Muscle layer of colon (tissue), 2 donors: Measurements from ENCODE around the gene WFDC8.

Source experiments
- H3K27ac ChIP-seq: one replicate; pipeline ENCODE4 v1.7.0; 2013; ENCODE audit warnings: low read depth, mild to moderate bottlenecking, low read length, moderate library complexity
- H3K27me3 ChIP-seq, 2 donors: one replicate each; pipeline ENCODE4 v1.7.0; 2013; ENCODE audit warnings: low read length in 2 of 2, mild to moderate bottlenecking in 2 of 2; ENCODE audit not compliant: insufficient read depth in 2 of 2, control insufficient read depth in 1 of 2
- H3K36me3 ChIP-seq: one replicate; pipeline ENCODE4 v1.7.0; 2013; ENCODE audit warnings: mild to moderate bottlenecking, low read length; ENCODE audit not compliant: insufficient read depth
- H3K4me1 ChIP-seq: one replicate; pipeline ENCODE4 v1.7.0; 2013; ENCODE audit warnings: mild to moderate bottlenecking, low read length; ENCODE audit not compliant: insufficient read depth
- H3K4me3 ChIP-seq, 2 donors: one replicate each; pipeline ENCODE4 v1.7.0; 2013; ENCODE audit warnings: low read length in 2 of 2, low read depth in 1 of 2, mild to moderate bottlenecking in 1 of 2, moderate library complexity in 1 of 2
- H3K9ac ChIP-seq: one replicate; pipeline ENCODE4 v1.7.0; 2013; ENCODE audit warnings: low read length
- H3K9me3 ChIP-seq: one replicate; pipeline ENCODE4 v1.7.0; 2013; ENCODE audit warnings: mild to moderate bottlenecking, low read length
- donor health status: abdominal sarcoma.
- donor health status: Adenocarcinoma of cecum.

WFDC8 gene

DNA sequence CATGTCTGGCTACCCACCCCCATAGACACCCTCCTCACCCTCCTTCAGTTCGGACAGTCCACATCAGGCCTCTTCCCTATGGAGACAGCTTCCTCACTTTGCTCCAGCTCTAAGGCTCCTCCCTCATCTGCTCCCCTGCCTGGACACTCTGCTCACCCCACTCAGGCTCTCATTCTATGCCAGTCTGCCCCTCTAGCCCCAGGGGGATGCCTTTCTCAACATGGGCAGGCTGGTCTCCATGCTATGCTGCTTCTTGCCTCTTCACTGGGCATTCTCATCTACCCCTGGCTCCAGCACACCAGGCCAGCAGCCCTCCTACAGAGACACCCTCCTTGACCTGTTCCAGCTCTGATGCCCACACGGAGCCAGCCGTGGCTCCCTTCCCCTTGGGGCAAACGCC is at the start of gene WFDC8:
TSS of gene WFDC8 (minus strand) at position 101 of the 400 bp plus-strand sequence. CDS start at position 64, 37 bp downstream.
- no peaks in the 10 kb centered on the region for H3K36me3 ChIP-seq
- no peaks in the 10 kb centered on the region for H3K9me3 ChIP-seq
- no peak within 1 kb of the TSS for H3K27ac ChIP-seq
- H3K27me3 ChIP-seq: no peaks in the 10 kb centered on the region
- no peak within 1 kb of the TSS for H3K4me3 ChIP-seq
- no peak within 1 kb of the TSS for H3K9ac ChIP-seq
- no peaks in the 10 kb centered on the region for H3K4me1 ChIP-seq

DNA sequence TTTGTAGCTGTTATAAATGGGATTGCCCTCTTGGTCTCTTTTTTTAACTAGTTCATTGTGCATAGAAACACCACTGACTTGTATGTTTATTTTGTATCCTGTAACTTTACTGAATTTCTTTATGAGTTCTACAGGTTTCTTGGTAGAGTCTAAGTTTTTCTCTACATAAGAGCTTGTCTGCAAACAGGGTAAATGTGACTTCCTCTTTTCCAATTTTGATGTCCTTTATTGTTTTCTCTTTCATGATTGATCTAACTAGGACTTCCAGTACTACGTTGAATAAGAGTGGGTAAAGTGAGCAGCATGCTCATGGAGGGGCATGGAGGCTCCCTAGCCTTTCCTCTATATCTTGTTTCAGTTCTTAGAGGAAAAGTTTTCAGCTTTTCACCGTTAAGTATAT is 47.5 kb upstream of the WFDC8 start:
- Histone ChIP-seq H3K27ac (no peak overlapping the region), H3K27me3 (no peaks in the 10 kb centered on the region), H3K4me1 (no peaks in the 10 kb centered on the region), H3K36me3 (no peaks in the 10 kb centered on the region), H3K9ac (no peak overlapping the region), H3K9me3 (no peaks in the 10 kb centered on the region), H3K4me3 (no peak overlapping the region)

GRCh38 chr20:45621593-45621992 is 42.5 kb upstream of the WFDC8 start:
- no peak overlapping the region for H3K27ac ChIP-seq

GRCh38 chr20:45617591-45617990 is 38.5 kb upstream of the WFDC8 start:
- H3K27ac ChIP-seq: no peak overlapping the region
- no peaks in the 10 kb centered on the region for H3K9me3 ChIP-seq
- H3K9ac ChIP-seq: no peak overlapping the region
- H3K4me1 ChIP-seq: no peaks in the 10 kb centered on the region
- no peaks in the 10 kb centered on the region for H3K36me3 ChIP-seq
- H3K4me3 ChIP-seq: no peak overlapping the region
- no peaks in the 10 kb centered on the region for H3K27me3 ChIP-seq

More at GRCh38 chr20:45621593-45621992, 42.5 kb upstream of the WFDC8 start:
- Histone ChIP-seq H3K4me3 (no peak overlapping the region), H3K36me3 (no peaks in the 10 kb centered on the region), H3K27me3 (no peaks in the 10 kb centered on the region), H3K4me1 (no peaks in the 10 kb centered on the region), H3K9ac (no peak overlapping the region), H3K9me3 (no peaks in the 10 kb centered on the region)

GRCh38 chr20:45612314-45612713 is 33.2 kb upstream of the WFDC8 start:
- no peak overlapping the region for H3K4me3 ChIP-seq
- H3K9me3 ChIP-seq: no peaks in the 10 kb centered on the region
- no peaks in the 10 kb centered on the region for H3K27me3 ChIP-seq
- no peaks in the 10 kb centered on the region for H3K4me1 ChIP-seq
- no peaks in the 10 kb centered on the region for H3K36me3 ChIP-seq
- H3K27ac ChIP-seq: no peak overlapping the region
- H3K9ac ChIP-seq: no peak overlapping the region

DNA sequence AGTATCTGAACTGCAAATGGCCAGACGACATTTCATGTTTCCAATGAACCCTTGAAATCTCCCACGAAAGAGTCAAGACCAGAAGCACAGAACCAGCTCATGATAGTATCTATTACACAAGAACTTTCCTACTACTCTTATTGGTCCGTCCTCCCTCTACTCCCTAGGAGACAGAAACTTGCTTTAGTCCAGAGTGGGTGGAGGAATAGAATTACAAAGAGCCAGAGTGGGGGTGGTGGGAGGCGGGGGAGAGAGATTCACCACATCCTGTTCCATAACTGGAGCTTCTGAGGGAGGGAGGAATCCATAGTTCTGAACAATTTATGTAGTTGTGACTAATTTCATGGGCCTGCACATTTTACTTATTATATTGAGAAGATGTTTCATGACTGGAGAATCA is 32.0 kb upstream of the WFDC8 start:
- H3K9me3 ChIP-seq: peaks cover 4% of the 10 kb centered on the region
- no peaks in the 10 kb centered on the region for H3K36me3 ChIP-seq
- no peak overlapping the region for H3K4me3 ChIP-seq
- H3K4me1 ChIP-seq: no peaks in the 10 kb centered on the region
- H3K9ac ChIP-seq: no peak overlapping the region
- H3K27ac ChIP-seq: no peak overlapping the region
- H3K27me3 ChIP-seq: no peaks in the 10 kb centered on the region

- H3K4me3 ChIP-seq: no peak overlapping the region
- H3K27me3 ChIP-seq: no peaks in the 10 kb centered on the region
- no peak overlapping the region for H3K9ac ChIP-seq
- H3K4me1 ChIP-seq: no peaks in the 10 kb centered on the region
- H3K27ac ChIP-seq: no peak overlapping the region
- peaks cover 4% of the 10 kb centered on the region for H3K9me3 ChIP-seq
- H3K36me3 ChIP-seq: no peaks in the 10 kb centered on the region
Observed at GRCh38 chr20:45607810-45608209, 28.7 kb upstream of the WFDC8 start.

DNA sequence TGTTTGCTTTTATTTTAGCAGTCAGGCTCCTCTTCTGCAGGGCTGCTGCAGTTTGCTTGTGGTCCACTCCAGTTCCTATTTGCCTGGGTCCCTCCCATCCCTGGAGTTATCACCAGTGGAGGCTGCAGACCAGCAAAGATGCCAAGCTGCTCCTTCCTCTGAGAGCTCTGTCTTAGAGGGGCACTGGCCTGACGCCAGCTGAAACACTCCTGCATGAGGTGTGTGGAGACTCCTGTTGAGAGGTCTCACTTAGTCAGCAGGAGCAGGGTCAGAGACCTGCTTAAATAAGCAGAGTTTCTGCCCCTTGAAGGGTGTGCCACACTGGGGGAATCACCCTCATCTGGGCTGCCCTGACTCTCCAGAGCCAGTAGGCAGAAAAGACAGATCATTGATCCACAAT is 16.2 kb upstream of the WFDC8 start:
- Histone ChIP-seq H3K27me3 (no peaks in the 10 kb centered on the region), H3K9me3 (no peaks in the 10 kb centered on the region), H3K4me1 (no peaks in the 10 kb centered on the region), H3K36me3 (no peaks in the 10 kb centered on the region), H3K9ac (no peak overlapping the region), H3K4me3 (no peak overlapping the region), H3K27ac (no peak overlapping the region)

DNA sequence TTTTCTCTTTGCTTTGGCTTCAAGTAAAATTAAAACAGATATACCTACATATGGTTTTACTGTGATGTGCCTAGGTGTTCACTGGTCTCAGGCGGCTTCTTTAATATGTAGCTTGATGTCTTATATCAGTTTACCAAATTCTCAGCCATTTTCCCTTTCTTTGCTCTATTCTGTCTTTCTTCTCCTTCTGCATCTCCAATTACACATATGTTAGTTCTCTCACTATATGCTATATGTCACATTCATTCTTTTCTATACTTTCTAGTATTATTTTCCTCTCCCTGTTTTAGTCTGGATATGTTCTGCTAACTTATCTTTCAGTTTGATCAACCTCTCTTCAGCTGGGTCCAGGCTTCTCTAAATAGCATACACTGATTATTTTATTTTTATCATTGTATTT is 14.4 kb upstream of the WFDC8 start:
- Histone ChIP-seq H3K36me3 (no peaks in the 10 kb centered on the region), H3K9ac (no peak overlapping the region), H3K4me3 (no peak overlapping the region), H3K9me3 (no peaks in the 10 kb centered on the region), H3K4me1 (no peaks in the 10 kb centered on the region), H3K27me3 (no peaks in the 10 kb centered on the region), H3K27ac (no peak overlapping the region)

DNA sequence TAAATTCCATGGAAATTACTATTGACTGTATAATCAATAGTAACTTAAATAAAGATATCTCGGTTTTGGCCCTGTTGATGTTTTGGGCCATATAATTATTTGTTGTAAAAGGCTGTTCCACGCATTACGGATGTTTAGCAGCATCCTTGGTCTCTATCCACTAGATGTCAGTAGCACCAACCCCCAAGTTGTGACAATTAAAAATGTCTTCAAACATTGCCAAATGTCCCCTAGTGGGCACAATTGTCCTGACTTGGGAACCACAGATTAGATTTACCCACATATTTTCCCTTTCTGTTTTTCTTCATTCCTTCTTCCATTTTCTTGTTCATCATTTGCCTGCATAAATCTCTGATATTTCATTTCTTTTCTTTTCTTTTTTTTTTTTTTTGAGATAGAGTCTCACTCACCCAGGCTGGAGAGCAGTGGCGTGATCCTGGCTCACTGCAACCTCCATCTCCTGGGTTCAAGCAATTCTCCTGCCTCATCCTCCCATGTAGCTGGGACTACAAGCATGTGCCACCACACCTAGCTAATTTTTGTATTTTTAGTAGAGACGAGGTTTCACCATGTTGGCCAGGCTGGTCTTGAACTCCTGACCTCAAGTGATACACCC is 13.6 kb upstream of the WFDC8 start:
- Histone ChIP-seq H3K9ac (no peak overlapping the region), H3K36me3 (no peaks in the 10 kb centered on the region), H3K9me3 (no peaks in the 10 kb centered on the region), H3K4me3 (no peak overlapping the region), H3K27me3 (no peaks in the 10 kb centered on the region), H3K27ac (no peak overlapping the region), H3K4me1 (no peaks in the 10 kb centered on the region)

DNA sequence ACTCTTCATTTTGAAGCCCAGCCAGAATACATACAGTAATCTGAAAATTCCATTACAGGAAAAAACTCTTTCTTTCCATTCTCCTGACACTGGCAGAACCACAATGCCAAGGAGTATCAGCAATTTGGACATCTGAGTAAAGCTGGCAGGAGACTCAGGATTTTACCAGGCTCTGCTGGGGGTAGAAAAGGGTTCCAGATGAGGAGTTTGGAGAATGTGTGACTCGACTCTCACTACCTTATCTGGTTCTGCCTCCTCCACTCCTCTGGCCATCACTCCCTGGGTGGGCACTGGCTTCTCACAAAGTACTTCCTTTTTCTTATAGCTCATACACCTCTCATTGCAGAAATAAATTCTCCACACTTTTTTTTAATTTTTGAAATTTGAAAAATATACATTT is 10.6 kb upstream of the WFDC8 start:
- Histone ChIP-seq H3K27ac (no peak overlapping the region), H3K9ac (no peak overlapping the region), H3K36me3 (no peaks in the 10 kb centered on the region), H3K4me1 (no peaks in the 10 kb centered on the region), H3K9me3 (no peaks in the 10 kb centered on the region), H3K4me3 (no peak overlapping the region), H3K27me3 (no peaks in the 10 kb centered on the region)

GRCh38 chr20:45588800-45589199 is 9.7 kb upstream of the WFDC8 start:
- Histone ChIP-seq H3K4me3 (no peak overlapping the region), H3K36me3 (no peaks in the 10 kb centered on the region), H3K27me3 (no peaks in the 10 kb centered on the region)

More at GRCh38 chr20:45588800-45589199, 9.7 kb upstream of the WFDC8 start:
- Histone ChIP-seq H3K27ac (no peak overlapping the region), H3K9me3 (no peaks in the 10 kb centered on the region), H3K4me1 (no peaks in the 10 kb centered on the region), H3K9ac (no peak overlapping the region)
